NCI-H524 (cell line): ENCODE results near the gene RAD18.

ENCODE experiments used
- DNase-seq, 2 experiments: peaks; one replicate each; lab custom pipeline; 2025; lab: John Stamatoyannopoulos, UW

RAD18 gene

DNA sequence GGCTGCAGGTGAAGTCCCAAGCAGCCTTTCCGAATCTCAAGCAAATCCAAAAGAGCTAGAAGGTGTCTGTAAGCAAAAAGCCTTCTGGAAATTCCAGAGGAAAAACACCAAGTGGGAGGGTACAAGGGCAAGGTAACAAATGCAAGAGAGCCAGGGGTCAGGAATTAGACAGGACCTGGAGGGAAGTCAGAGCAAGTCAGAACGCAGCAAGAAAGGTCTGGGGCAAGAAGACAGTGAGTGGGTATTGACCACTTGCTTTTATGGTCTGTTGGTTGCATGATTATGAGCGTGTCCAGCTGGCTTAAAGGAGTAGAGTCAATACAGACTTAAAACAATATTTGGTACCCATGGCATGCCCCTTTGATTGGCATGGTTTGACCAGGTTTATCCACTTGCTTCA lies 127.2 kb downstream of the RAD18 start:
- DNase-seq: no peak

DNA sequence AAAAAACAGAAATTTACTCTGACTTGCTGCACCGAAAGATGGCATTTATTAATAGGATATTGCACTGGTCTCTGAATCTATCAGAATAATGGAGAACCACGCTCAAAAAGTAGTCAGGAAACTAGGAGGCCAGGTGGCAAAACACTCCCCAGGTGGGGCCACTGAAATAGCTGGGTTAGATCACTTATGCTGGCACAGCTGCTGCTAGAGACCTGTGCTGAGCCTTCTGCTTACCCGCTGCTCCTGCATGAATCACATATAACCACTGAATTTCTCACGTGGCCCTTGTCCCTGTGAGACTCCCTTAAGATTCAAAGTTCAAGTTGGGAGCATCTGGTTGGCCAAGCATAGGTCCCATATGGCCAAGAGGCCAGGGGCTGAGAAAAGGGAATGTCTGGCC lies 127.9 kb downstream of the RAD18 start:
- peak in 1 of 2 experiments; percentile 23 for DNase-seq

DNA sequence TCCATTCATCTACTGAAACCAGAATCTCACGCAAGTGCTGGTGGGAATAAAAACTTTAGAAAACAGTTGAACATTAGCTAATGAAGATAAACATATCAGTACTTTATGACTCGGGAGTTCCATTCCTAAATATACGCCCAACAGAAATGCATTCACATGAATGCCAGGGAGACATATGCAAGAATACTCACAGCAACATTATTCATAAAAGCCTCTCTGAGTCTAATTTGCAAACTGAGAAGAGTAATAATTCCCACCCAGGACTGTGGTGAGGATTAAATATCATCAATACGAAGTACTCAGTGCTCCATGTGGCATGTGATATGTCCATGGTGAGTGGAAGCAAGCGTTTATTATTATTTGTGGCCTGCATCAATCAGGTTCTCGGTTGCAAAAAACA lies 128.3 kb downstream of the RAD18 start:
- no peak for DNase-seq

DNA sequence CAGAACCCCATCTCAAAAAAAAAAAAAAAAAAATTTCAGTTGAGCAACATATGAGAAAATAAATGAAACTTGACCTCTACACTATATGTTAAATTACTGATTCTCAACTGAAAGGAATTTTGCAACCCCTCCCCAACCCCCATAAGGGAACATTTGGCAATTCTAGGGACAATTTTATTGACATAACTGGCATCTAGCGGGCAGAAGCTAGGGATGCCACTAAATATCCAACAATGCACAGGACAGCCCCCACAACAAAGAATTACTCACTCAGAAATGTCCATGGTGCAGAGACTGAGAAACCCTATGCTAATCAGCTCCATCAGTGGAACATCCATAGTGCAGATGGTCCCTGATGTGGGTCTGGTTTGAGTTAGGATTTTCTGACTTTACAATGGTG lies 135.6 kb downstream of the RAD18 start:
- no peak for DNase-seq
